Measurements from ENCODE around the gene C2orf72. TPM values are rescaled to one million over a fixed set of nuclear protein-coding genes. Genes with fewer than 3 reads are reported as not detected.

The C2orf72 gene
- total and polyA plus RNA-seq, 2 of the 13 experiments (the other 11 are each of a cell fraction or from before 2014, with no cell fraction given): 147 to 203 TPM

- TF ChIP-seq, protein P1, sequence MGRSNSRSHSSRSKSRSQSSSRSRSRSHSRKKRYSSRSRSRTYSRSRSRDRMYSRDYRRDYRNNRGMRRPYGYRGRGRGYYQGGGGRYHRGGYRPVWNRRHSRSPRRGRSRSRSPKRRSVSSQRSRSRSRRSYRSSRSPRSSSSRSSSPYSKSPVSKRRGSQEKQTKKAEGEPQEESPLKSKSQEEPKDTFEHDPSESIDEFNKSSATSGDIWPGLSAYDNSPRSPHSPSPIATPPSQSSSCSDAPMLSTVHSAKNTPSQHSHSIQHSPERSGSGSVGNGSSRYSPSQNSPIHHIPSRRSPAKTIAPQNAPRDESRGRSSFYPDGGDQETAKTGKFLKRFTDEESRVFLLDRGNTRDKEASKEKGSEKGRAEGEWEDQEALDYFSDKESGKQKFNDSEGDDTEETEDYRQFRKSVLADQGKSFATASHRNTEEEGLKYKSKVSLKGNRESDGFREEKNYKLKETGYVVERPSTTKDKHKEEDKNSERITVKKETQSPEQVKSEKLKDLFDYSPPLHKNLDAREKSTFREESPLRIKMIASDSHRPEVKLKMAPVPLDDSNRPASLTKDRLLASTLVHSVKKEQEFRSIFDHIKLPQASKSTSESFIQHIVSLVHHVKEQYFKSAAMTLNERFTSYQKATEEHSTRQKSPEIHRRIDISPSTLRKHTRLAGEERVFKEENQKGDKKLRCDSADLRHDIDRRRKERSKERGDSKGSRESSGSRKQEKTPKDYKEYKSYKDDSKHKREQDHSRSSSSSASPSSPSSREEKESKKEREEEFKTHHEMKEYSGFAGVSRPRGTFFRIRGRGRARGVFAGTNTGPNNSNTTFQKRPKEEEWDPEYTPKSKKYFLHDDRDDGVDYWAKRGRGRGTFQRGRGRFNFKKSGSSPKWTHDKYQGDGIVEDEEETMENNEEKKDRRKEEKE (IDR thresholded peaks at IDR 0.05): no peak
- TF ChIP-seq WIZ (CRISPR knock-in tag; IDR thresholded peaks at IDR 0.05): 0 out of 2 replicates have a peak, but pooled peaks have one; percentile 1
- no peak for TF ChIP-seq ZNF30 (CRISPR knock-in tag; IDR thresholded peaks at IDR 0.05)
- no peak for TF ChIP-seq HINFP (CRISPR knock-in tag; IDR thresholded peaks at IDR 0.05; ENCODE audit: low read depth)
- TF ChIP-seq ZNF816 (CRISPR knock-in tag; IDR thresholded peaks at IDR 0.05; ENCODE audit: borderline replicate concordance): no peak
- TF ChIP-seq PTBP1 (IDR thresholded peaks at IDR 0.05; ENCODE audit: low read depth, low read length, poor library complexity, severe bottlenecking): no peak
- TF ChIP-seq KMT2B (CRISPR knock-in tag; IDR thresholded peaks at IDR 0.05): 0 out of 2 replicates have a peak, but pooled peaks have one; percentile 15
- TF ChIP-seq ELK4 (CRISPR knock-in tag; IDR thresholded peaks at IDR 0.05; ENCODE audit: borderline replicate concordance): no peak
- peak; percentile 67; the same call in 1 of the 2 replicates for TF ChIP-seq ZNF263 (CRISPR knock-in tag; IDR thresholded peaks at IDR 0.05)
- no peak for TF ChIP-seq BCL6 (CRISPR knock-in tag; IDR thresholded peaks at IDR 0.05)
- no peak for TF ChIP-seq SP5 (CRISPR knock-in tag; IDR thresholded peaks at IDR 0.05; ENCODE audit: borderline replicate concordance, low read depth)
- TF ChIP-seq TBL1XR1 (IDR thresholded peaks at IDR 0.05; ENCODE audit: borderline replicate concordance, low read length, partially characterized antibody): no peak
- TF ChIP-seq KDM5A (IDR thresholded peaks at IDR 0.05; ENCODE audit: borderline replicate concordance, low read length): no peak
- TF ChIP-seq, protein P2, sequence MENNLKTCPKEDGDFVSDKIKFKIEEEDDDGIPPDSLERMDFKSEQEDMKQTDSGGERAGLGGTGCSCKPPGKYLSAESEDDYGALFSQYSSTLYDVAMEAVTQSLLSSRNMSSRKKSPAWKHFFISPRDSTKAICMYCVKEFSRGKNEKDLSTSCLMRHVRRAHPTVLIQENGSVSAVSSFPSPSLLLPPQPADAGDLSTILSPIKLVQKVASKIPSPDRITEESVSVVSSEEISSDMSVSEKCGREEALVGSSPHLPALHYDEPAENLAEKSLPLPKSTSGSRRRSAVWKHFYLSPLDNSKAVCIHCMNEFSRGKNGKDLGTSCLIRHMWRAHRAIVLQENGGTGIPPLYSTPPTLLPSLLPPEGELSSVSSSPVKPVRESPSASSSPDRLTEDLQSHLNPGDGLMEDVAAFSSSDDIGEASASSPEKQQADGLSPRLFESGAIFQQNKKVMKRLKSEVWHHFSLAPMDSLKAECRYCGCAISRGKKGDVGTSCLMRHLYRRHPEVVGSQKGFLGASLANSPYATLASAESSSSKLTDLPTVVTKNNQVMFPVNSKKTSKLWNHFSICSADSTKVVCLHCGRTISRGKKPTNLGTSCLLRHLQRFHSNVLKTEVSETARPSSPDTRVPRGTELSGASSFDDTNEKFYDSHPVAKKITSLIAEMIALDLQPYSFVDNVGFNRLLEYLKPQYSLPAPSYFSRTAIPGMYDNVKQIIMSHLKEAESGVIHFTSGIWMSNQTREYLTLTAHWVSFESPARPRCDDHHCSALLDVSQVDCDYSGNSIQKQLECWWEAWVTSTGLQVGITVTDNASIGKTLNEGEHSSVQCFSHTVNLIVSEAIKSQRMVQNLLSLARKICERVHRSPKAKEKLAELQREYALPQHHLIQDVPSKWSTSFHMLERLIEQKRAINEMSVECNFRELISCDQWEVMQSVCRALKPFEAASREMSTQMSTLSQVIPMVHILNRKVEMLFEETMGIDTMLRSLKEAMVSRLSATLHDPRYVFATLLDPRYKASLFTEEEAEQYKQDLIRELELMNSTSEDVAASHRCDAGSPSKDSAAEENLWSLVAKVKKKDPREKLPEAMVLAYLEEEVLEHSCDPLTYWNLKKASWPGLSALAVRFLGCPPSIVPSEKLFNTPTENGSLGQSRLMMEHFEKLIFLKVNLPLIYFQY (CRISPR knock-in tag; IDR thresholded peaks at IDR 0.05; ENCODE audit: borderline replicate concordance): 0 out of 2 replicates have a peak, but pooled peaks have one; percentile 4
- TF ChIP-seq ZSCAN30 (CRISPR knock-in tag; IDR thresholded peaks at IDR 0.05): 0 out of 2 replicates have a peak, but pooled peaks have one; percentile 30
- no peak for TF ChIP-seq CHD4 (IDR thresholded peaks at IDR 0.05; ENCODE audit: borderline replicate concordance, low read length)
These were observed 1.4 kb downstream of the C2orf72 start (continued) for GRCh38 chr2:231038483-231039293.

Measured in HepG2 (cell line).